GM11168 (cell line): ENCODE data around the gene DLX3.

Source experiments
- in situ Hi-C: fragments of 300-500 bp; cut with MboI; formaldehyde crosslinking; loops from one replicate; pipeline ENCODE4 v1.12.0; 2022; ENCODE audit warnings: low sequenced_read_pairs; ENCODE audit not compliant: unreplicated experiment

The DLX3 gene

GRCh38 chr17:49941427-49941826 lies 53.6 kb downstream of the DLX3 start:
- in situ Hi-C loops, result no loop called here
